Heart left ventricle (tissue), 13 donors: ENCODE data around the gene HBZ.

Source experiments
- CTCF ChIP-seq, 12 donors: fragments of 200-600 bp; sonication (generic) in 4 of 12; IDR thresholded peaks; one replicate each; pipeline versions ENCODE4 v1.5.0 to v1.8.0; 2018 to 2022; ENCODE audit warnings: antibody characterized with exemption in 12 of 12, mild to moderate bottlenecking in 5 of 12
- POLR2A ChIP-seq, 2 donors: fragments of 450-650 bp; IDR thresholded peaks; one replicate each; pipeline ENCODE4 v1.6.1; 2017; ENCODE audit warnings: antibody characterized with exemption in 2 of 2, mild to moderate bottlenecking in 2 of 2, moderate library complexity in 2 of 2
- donor health status: ischemic (EF 13 %, LVEDD 7.1; RV severe dilation, severe dysfunction).
- donor health status: DM: no; HTN: yes; CAD: no.
- donor health status: DM: no; HTN: no; CAD: no.
- donor health status: ischemic (EF 25% LVEDD 6.9; RV normal size, moderate dysfunction).
- donor health status: ischemic (EF 25% LVEDD 5.7; RV mildly dilated, moderate dysfunction).
- donor health status: ischemic (EF 35%, LVEDD 5.7; RV mildly dilated, moderate dysfunction).
- donor health status: nonischemic (EF 11% LVEDD 7.7; RV severe dilation, severe dysfunction).
- donor health status: DM: yes; HTN: yes; CAD: no.
- donor health status: PGD.
- donor health status: ischemic (EF 29% LVEDD 5.4; RV normal size, mild dysfunction).
- donor health status: nonischemic (EF 23%, LVEDD 6.1; RV moderate dilation, normal function).

GRCh38 chr16:122361-122760 lies 30.1 kb upstream of the HBZ start:
- TF ChIP-seq CTCF (IDR thresholded peaks at IDR 0.05): no peak
- no peak for TF ChIP-seq POLR2A (IDR thresholded peaks at IDR 0.05)
